Upper lobe of left lung (tissue), 4 donors: Measurements from ENCODE around the gene LAMTOR2.

Experiments used
- POLR2A ChIP-seq, 4 donors: fragments of 450-650 bp; IDR thresholded peaks; one replicate each; pipeline ENCODE4 v1.5.1; 2016 to 2017; ENCODE audit warnings: antibody characterized with exemption in 4 of 4, mild to moderate bottlenecking in 2 of 4
- TF ChIP-seq, protein P1 (sequence below), 6 experiments: fragments of 450-650 bp in 4 of 6; fragments of 200-600 bp in 2 of 6; sonication (generic) in 2 of 6; IDR thresholded peaks; one replicate each; pipeline ENCODE4 v1.5.1; 2016 to 2019; ENCODE audit warnings: antibody characterized with exemption in 6 of 6

DNA sequence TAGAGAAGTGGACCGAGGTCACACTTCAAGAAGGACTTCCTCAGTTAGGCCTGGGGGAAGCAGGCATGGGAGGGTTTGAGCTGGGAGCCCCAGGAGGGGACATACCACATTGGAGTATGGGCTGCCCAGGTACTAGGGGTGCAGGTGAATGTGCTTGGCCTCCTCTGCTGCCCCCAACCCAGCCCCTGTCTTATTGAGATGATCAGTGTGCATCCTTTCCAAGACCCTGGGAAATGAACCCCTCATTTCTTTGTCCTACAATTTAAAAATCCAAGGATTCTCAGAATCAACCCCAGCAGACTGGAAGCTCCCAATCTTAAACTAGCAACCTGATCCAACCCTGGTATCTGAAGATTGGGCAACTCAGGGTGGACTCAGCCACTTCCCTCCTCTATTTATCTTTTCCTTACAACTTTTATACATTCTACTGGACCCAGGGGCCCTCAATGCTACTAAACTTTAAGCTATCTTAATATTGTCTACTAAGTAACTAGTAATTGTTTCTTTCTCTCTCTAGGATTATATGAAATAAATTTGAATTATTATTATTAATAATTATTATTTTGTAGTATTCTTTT is 18.6 kb downstream of the LAMTOR2 start:
- TF ChIP-seq, protein P1, sequence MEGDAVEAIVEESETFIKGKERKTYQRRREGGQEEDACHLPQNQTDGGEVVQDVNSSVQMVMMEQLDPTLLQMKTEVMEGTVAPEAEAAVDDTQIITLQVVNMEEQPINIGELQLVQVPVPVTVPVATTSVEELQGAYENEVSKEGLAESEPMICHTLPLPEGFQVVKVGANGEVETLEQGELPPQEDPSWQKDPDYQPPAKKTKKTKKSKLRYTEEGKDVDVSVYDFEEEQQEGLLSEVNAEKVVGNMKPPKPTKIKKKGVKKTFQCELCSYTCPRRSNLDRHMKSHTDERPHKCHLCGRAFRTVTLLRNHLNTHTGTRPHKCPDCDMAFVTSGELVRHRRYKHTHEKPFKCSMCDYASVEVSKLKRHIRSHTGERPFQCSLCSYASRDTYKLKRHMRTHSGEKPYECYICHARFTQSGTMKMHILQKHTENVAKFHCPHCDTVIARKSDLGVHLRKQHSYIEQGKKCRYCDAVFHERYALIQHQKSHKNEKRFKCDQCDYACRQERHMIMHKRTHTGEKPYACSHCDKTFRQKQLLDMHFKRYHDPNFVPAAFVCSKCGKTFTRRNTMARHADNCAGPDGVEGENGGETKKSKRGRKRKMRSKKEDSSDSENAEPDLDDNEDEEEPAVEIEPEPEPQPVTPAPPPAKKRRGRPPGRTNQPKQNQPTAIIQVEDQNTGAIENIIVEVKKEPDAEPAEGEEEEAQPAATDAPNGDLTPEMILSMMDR (IDR thresholded peaks at IDR 0.05): no peak
- TF ChIP-seq POLR2A (IDR thresholded peaks at IDR 0.05): no peak
